HG02852 (cell line): Measurements from ENCODE around the gene PIK3AP1.
"Not testable (repeated sequence)": the region's sequence is repeated elsewhere in the genome, so short reads cannot be mapped to it uniquely, and the experiment has no call there.

Experiments used
- ATAC-seq: cut with Tn5 transposase; IDR thresholded peaks from one replicate; pipeline ENCODE4 v1.9.1; 2021; ENCODE audit warnings: mild to moderate bottlenecking, moderate library complexity; ENCODE audit not compliant: unreplicated experiment

Gene PIK3AP1

GRCh38 chr10:96584474-96584873, 135.8 kb downstream of the PIK3AP1 start:
- ATAC-seq = no peak

DNA sequence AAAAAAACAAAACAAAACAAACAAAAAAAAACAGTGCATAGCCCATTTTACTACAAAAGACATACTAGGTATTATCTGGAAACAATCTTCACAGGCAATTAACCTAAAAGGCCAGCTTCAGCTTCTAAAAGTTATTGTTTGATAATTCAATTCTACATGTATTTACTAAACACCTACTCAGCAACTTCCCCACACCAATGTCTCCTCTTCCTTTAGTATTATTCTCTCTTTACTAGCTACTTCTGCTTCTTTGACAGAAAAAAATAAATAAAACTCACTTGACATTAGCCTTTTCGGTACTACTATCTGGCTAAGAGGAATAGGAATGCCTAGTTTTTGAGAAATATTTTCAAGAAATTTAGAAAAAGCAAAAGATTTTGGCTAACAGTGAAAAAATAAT, 136.3 kb downstream of the PIK3AP1 start:
- ATAC-seq = no peak

DNA sequence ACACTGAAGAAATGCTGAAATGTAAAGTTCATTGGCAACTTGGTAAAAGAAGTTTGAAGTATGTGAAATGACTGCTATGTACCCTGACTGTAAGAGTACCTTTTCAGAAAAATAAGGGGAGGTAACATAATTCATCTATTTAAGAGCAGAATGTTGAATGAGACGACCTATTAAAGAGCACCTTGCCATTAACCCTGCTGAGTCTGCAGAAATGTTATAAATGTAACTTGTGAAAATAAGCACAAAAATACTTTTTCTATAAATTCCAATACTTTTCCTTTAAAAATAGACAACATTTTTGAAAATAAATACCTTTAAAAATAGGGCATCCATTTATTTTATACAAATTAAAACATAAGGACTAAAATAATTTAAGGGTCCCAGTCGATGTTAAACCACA, 141.2 kb downstream of the PIK3AP1 start:
- no peak for ATAC-seq

GRCh38 chr10:96578633-96579032, 141.7 kb downstream of the PIK3AP1 start:
- ATAC-seq = no peak

- no peak for ATAC-seq
Observed at GRCh38 chr10:96578022-96578421, 142.3 kb downstream of the PIK3AP1 start.

- ATAC-seq = no peak
Observed at GRCh38 chr10:96577069-96577468, 143.2 kb downstream of the PIK3AP1 start.

DNA sequence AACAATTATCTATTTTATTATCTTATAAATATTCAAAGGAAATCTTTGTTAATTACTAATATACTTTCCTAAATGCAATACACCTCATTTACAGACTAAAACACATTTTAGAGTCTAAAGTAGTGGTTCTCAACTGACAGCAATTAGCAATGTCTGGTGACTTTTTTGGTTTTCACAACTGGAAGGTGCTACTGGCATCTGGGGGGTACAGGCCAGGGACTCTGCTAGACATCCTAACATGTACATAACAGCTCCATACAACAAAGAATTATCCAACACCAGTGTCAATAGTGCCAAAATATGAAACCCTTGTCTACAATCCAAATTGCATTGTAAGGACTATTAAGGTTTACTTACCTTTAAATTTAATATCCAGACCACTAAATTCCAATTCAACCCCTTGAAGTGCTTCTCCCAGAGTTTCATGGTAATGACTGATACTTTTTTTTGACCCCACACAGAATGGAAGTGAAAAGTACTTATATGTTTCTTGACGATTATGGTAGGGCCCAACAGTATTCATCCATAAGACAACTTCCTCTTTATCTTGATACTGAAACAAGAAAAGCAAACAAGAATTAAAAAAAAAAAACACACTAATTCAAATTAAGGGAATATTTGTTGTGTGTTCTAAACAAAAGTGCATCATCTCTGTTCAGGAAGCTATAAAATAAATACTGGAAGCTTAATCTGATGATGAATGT, 143.9 kb downstream of the PIK3AP1 start:
- no peak for ATAC-seq

- not testable (repeated sequence) for ATAC-seq
Observed at GRCh38 chr10:96574564-96574963, 145.8 kb downstream of the PIK3AP1 start.

DNA sequence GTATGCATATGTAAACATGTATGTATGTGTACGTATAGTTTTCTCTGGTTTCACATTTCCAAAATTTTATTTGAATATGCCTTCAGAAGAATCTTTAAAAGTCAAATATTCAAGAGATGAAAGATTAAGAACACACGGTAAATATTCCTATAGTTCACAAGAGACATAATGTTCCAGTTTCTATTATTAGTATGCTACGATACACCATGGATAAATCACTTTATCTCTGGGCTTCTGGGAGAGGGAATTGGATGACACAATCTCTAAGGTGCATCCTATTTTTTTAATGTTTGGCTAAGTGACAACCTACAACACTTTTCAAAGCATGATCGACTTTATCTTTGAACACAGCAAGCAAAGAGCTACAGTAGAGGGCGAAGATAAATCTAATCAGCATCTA, 147.3 kb downstream of the PIK3AP1 start:
- ATAC-seq = no peak

- no peak for ATAC-seq
Observed at GRCh38 chr10:96570983-96571964, 149.0 kb downstream of the PIK3AP1 start.

GRCh38 chr10:96570511-96570910, 149.8 kb downstream of the PIK3AP1 start:
- no peak for ATAC-seq

DNA sequence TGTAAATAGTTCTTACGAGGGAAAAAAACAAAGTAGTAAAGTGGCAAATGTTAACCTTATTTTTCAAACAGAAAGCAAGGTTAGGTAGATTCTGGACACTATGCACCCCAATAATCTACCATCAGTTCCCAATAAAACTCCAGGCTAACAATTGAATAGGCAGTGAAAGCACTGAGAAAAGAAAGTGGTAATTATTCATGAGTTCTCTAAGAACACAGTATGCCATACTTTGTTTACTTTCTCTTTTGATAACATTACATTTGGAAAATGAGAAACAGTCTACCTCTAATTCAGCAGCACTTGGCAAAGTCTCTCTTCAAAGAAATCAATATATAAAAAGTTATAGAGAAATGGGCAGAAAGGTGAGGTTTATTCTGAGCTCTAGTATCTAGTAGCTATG, 151.9 kb downstream of the PIK3AP1 start:
- no peak for ATAC-seq

GRCh38 chr10:96565774-96566173, 154.5 kb downstream of the PIK3AP1 start:
- no peak for ATAC-seq

DNA sequence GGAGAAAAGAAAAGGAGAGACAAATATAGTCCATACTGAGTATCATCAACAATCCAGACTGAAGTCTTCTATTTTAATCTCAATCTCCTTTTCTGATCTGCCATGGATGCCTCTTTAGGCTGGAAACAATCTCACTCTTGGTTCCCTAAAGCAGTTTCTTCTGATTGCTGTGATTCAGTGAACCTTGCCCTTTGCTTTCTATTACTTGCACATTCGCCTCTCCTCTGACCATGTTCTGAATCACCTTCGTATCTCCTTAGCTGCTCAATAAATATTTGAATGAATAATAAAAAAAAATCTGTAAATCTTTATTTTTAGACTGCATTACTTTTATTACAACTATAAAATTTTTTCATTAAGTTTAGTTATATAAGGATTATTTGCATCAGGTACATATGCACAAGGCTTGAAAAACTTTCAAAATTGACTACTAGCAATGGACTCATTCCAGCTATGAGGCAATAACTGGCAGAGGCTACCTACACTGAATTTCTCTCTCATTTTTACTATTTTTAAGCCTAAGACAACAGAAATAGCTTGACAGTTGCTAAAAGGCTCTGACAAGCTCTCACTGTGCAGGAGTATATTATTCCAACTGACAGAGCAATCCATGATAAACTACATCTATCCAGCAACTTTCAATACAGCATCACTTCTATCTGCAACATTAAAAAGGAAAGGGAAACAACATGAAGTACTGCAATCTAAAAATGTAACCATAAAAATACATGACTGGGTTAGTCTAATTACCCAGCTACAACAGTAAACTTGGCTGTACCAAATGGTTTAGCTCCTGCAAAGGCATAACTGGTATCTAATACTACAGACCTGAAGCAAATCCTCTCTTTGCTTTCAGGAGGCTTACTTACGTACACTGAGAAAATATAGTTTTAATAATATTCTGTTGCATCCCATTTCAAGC, 159.1 kb downstream of the PIK3AP1 start:
- ATAC-seq = no peak

GRCh38 chr10:96560489-96560888, 159.8 kb downstream of the PIK3AP1 start:
- no peak for ATAC-seq

DNA sequence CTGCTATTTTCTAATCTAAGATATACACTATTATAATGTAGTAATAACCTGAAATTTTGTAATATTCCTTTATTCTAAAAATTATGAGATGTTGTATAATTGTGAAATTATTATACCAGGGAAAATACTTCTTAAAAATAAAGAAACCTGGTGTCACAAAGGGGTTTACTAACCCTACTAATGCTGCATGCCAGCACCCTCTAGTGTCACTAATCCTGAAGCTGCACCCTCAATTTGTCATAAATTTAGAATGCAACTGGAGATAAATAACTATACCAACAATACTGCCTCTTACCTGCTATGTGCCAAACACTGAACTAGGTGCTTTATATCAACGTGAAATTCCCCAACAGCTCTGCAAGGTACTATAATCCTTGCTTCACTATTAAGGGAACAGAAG, 164.3 kb downstream of the PIK3AP1 start:
- ATAC-seq = no peak

- ATAC-seq = no peak
Observed at GRCh38 chr10:96555330-96555729, 165.0 kb downstream of the PIK3AP1 start.

- ATAC-seq = no peak
Observed at GRCh38 chr10:96548589-96548988, 171.7 kb downstream of the PIK3AP1 start.

DNA sequence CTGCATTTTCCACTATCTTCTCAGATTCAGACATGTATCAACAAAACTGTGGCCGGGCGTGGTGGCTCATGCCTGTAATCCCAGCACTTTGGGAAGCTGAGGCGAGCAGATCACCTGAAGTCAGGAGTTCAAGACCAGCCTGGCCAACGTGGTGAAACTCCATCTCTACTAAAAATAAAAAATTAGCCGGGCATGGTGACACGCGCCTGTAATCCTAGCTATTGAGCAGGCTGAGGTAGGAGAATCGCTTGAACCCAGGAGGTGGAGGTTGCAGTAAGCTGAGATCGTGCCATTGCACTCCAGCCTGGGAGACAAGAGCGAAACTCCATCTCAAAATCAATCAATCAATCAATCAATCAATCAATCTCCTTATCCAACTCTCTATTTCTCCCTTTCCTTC, 174.8 kb downstream of the PIK3AP1 start:
- not testable (repeated sequence) for ATAC-seq
